Transverse colon (tissue), 3 donors: ENCODE data around the gene E2F4.

Source experiments
- EP300 ChIP-seq: sonication (generic); formaldehyde crosslinking; IDR thresholded peaks from one replicate; pipeline ENCODE4 v1.6.1; 2017; ENCODE audit warnings: antibody characterized with exemption, low read depth
- POLR2A ChIP-seq: fragments of 450-650 bp; IDR thresholded peaks from one replicate; pipeline ENCODE4 v1.6.1; 2016; ENCODE audit warnings: antibody characterized with exemption, mild to moderate bottlenecking, moderate library complexity
- TF ChIP-seq, protein P1 (sequence below), 5 experiments: fragments of 200-600 bp in 3 of 5; fragments of 450-650 bp in 2 of 5; sonication (generic) in 3 of 5; IDR thresholded peaks; 1 replicate in 2 of 5; 2 replicates in 3 of 5; pipeline ENCODE4 v1.5.1; 2016 to 2017; ENCODE audit warnings: antibody characterized with exemption in 5 of 5, inconsistent platforms in 3 of 5, mild to moderate bottlenecking in 2 of 5, moderate library complexity in 1 of 5

DNA sequence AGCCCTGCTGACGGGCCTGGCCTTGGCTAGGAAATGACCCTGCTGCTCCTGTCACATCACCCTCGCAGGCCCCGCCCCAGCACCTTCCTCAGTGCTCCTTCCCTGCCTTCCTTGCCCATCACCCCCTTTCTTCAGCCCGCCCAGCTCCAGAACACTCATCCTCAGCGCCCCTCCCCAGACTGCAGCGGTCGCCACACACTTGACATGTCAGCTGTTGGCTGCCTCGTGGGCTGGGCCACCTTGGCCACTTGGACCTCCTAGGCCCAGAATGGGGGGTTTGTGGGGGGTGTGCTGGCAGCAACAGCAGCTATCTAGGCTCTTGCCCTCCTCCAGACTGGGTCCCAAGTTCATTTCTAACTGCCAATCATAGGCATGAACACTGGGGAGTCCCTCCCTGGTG, 17.6 kb downstream of the E2F4 start:
- TF ChIP-seq, protein P1, sequence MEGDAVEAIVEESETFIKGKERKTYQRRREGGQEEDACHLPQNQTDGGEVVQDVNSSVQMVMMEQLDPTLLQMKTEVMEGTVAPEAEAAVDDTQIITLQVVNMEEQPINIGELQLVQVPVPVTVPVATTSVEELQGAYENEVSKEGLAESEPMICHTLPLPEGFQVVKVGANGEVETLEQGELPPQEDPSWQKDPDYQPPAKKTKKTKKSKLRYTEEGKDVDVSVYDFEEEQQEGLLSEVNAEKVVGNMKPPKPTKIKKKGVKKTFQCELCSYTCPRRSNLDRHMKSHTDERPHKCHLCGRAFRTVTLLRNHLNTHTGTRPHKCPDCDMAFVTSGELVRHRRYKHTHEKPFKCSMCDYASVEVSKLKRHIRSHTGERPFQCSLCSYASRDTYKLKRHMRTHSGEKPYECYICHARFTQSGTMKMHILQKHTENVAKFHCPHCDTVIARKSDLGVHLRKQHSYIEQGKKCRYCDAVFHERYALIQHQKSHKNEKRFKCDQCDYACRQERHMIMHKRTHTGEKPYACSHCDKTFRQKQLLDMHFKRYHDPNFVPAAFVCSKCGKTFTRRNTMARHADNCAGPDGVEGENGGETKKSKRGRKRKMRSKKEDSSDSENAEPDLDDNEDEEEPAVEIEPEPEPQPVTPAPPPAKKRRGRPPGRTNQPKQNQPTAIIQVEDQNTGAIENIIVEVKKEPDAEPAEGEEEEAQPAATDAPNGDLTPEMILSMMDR (IDR thresholded peaks at IDR 0.05) = no peak
- TF ChIP-seq POLR2A (no peak), EP300 (no peak)
